Measurements from ENCODE around the gene COL12A1. TPM values are rescaled to one million over a fixed set of nuclear protein-coding genes. Genes with fewer than 3 reads are reported as not detected.

COL12A1 gene
- total and polyA plus RNA-seq, 2 donors (not counting 1 experiment from before 2014, with no cell fraction given): not detected

- no peak overlapping the region for H3K4me2 ChIP-seq (replicated peaks; ENCODE audit: low read depth, low read length, poor library complexity, severe bottlenecking)
- no peaks in the 10 kb centered on the region for H3K79me2 ChIP-seq (ENCODE audit: control insufficient read depth, insufficient read depth, low read length)
- no peak overlapping the region for H3K9ac ChIP-seq (ENCODE audit: low read length)
- intact Hi-C loops (cut with micrococcal nuclease): no loop called here
- H3K4me3 Mint-ChIP-seq: no peak overlapping the region
- H4K20me1 ChIP-seq (ENCODE audit: control insufficient read depth, insufficient read depth, low read length, poor library complexity, severe bottlenecking): no peaks in the 10 kb centered on the region
- no peaks in the 10 kb centered on the region for H3K36me3 ChIP-seq (replicated peaks in 1 of 2; ENCODE audit: control extremely low read depth in 1 of 2, control insufficient read depth in 1 of 2, extremely low read depth in 1 of 2, insufficient read depth in 2 of 2, low read length in 1 of 2)
- TF ChIP-seq EZH2 (IDR thresholded peaks at IDR 0.05; ENCODE audit: borderline replicate concordance, insufficient read depth, low read depth, low read length, poor library complexity, severe bottlenecking) (no peak), CTCF (IDR thresholded peaks at IDR 0.05) (no peak)
- no peak for ATAC-seq (ENCODE audit: low read depth)
- POLR2A ChIA-PET: no interaction called here
- no peak overlapping the region for H2AFZ ChIP-seq (ENCODE audit: insufficient read depth, low read depth, low read length, poor library complexity, severe bottlenecking)
- 100% methylated on average over 2 of the region's 2 CpGs for WGBS (ENCODE audit: insufficient coverage)
- H3K4me3 ChIP-seq (ENCODE audit: control extremely low read depth in 1 of 5, extremely low read depth in 1 of 5, insufficient read depth in 1 of 5, low read depth in 2 of 5, low read length in 4 of 5): no peak overlapping the region
- CTCF ChIA-PET: no interaction called here
- peaks cover 0 to 2% (median 0%) of the 10 kb centered on the region in 3 donors for H3K9me3 ChIP-seq (ENCODE audit: control extremely low read depth in 1 of 3, control insufficient read depth in 2 of 3, insufficient read depth in 1 of 3, low read length in 2 of 3)
- no peaks in the 10 kb centered on the region for H3K4me1 Mint-ChIP-seq
- no peaks in the 10 kb centered on the region for H3K9me3 Mint-ChIP-seq (ENCODE audit: insufficient read depth)
- no peak overlapping the region for H3K27ac Mint-ChIP-seq
- peaks cover 0 to 15% (median 5%) of the 10 kb centered on the region in 4 experiments for H3K27me3 ChIP-seq (replicated peaks in 1 of 4; ENCODE audit: control extremely low read depth in 1 of 4, control insufficient read depth in 3 of 4, insufficient read depth in 4 of 4, low read length in 3 of 4)
- H3K27ac ChIP-seq (ENCODE audit: low read length in 2 of 2): no peak overlapping the region
- no peaks in the 10 kb centered on the region for H3K4me1 ChIP-seq (ENCODE audit: control insufficient read depth in 2 of 2, insufficient read depth in 2 of 2, low read length in 2 of 2)
- no peak for DNase-seq
- H3K27me3 Mint-ChIP-seq: peaks cover 16% of the 10 kb centered on the region
These were observed 124.8 kb downstream of the COL12A1 start for GRCh38 chr6:75081047-75081446.

GRCh38 chr6:75079589-75079988 is 126.3 kb downstream of the COL12A1 start:
- Histone ChIP-seq H2AFZ (ENCODE audit: insufficient read depth, low read depth, low read length, poor library complexity, severe bottlenecking) (no peak overlapping the region), H3K27ac (ENCODE audit: low read length in 2 of 2) (no peak overlapping the region), H4K20me1 (ENCODE audit: control insufficient read depth, insufficient read depth, low read length, poor library complexity, severe bottlenecking) (no peaks in the 10 kb centered on the region), H3K4me2 (replicated peaks; ENCODE audit: low read depth, low read length, poor library complexity, severe bottlenecking) (no peak overlapping the region), H3K9me3 (ENCODE audit: control extremely low read depth in 1 of 3, control insufficient read depth in 2 of 3, insufficient read depth in 1 of 3, low read length in 2 of 3) (no peaks in the 10 kb centered on the region), H3K36me3 (replicated peaks in 1 of 2; ENCODE audit: control extremely low read depth in 1 of 2, control insufficient read depth in 1 of 2, extremely low read depth in 1 of 2, insufficient read depth in 2 of 2, low read length in 1 of 2) (no peaks in the 10 kb centered on the region), H3K4me3 (ENCODE audit: control extremely low read depth in 1 of 5, extremely low read depth in 1 of 5, insufficient read depth in 1 of 5, low read depth in 2 of 5, low read length in 4 of 5) (no peak overlapping the region), H3K4me1 (ENCODE audit: control insufficient read depth in 2 of 2, insufficient read depth in 2 of 2, low read length in 2 of 2) (no peaks in the 10 kb centered on the region), H3K9ac (ENCODE audit: low read length) (no peak overlapping the region), H3K27me3 (replicated peaks in 1 of 4; ENCODE audit: control extremely low read depth in 1 of 4, control insufficient read depth in 3 of 4, insufficient read depth in 4 of 4, low read length in 3 of 4) (peaks cover 0 to under 1% (median 0%) of the 10 kb centered on the region in 4 experiments), H3K79me2 (ENCODE audit: control insufficient read depth, insufficient read depth, low read length) (no peaks in the 10 kb centered on the region)
- H3K27me3 Mint-ChIP-seq: peaks cover 3% of the 10 kb centered on the region
- POLR2A ChIA-PET: no interaction called here
- CTCF ChIA-PET: no interaction called here
- 100% methylated on average over 2 of the region's 2 CpGs for WGBS (ENCODE audit: insufficient coverage)
- intact Hi-C loops (cut with micrococcal nuclease): no loop called here
- ATAC-seq (ENCODE audit: low read depth) (no peak), DNase-seq (no peak)
- no peak overlapping the region for H3K27ac Mint-ChIP-seq
- no peaks in the 10 kb centered on the region for H3K4me1 Mint-ChIP-seq
- H3K4me3 Mint-ChIP-seq: no peak overlapping the region
- no peak for TF ChIP-seq CTCF (IDR thresholded peaks at IDR 0.05)
- TF ChIP-seq EZH2 (IDR thresholded peaks at IDR 0.05; ENCODE audit: borderline replicate concordance, insufficient read depth, low read depth, low read length, poor library complexity, severe bottlenecking): no peak
- no peaks in the 10 kb centered on the region for H3K9me3 Mint-ChIP-seq (ENCODE audit: insufficient read depth)

All from B cell (primary cell).